K562 (cell line): Measurements from ENCODE around the gene GCNA. TPM values are rescaled to one million over a fixed set of nuclear protein-coding genes. Genes with fewer than 3 reads are reported as not detected.

Experiments used
- ATAC-seq: fragments of 200-7000 bp; cut with Tn5 transposase; 3 replicates; pipeline ENCODE4 v1.9.1; 2020; ENCODE audit warnings: moderate library complexity
- BruUV-seq: library from RNA; stranded (reverse); fragments of 400-500 nt; replicated peaks from 2 replicates; lab custom pipeline; 2021; lab: Mats Ljungman, UMichigan
- CTCF ChIA-PET: fragments of 300-600 bp; formaldehyde crosslinking; extraction: SDS; loops from one replicate; lab custom pipeline; 2021; ENCODE audit warnings: low intra/inter-chr PET ratio; lab: Yijun Ruan, JAX
- POLR2A ChIA-PET: fragments of 300-600, 350-650 bp; sonication (Branson Sonifier 250); formaldehyde crosslinking; extraction: SDS; loops from one replicate; lab custom pipeline; 2021; ENCODE audit warnings: antibody characterized with exemption, inconsistent platforms; lab: Yijun Ruan, JAX
- DNase-seq, 4 experiments: peaks; one replicate each; pipeline versions ENCODE4 v3.0.0 to v3.0.0-alpha.2; 2011 to 2018; ENCODE audit warnings: low spot score in 3 of 4, mixed read lengths in 3 of 4; ENCODE audit errors: extremely low read depth in 1 of 4
- FAIRE-seq: peaks from 2 replicates; lab custom pipeline; 2011; peaks lifted over from hg19 to GRCh38; lab: Jason Lieb, UNC
- H2AFZ ChIP-seq: 2 replicates; pipeline ENCODE4 v1.6.0; 2011; ENCODE audit warnings: low read depth, low read length, control low read depth, inconsistent platforms
- H3K27ac ChIP-seq: fragments of 200-600 bp; 3 replicates; pipeline ENCODE4 v1.8.0; 2011; ENCODE audit warnings: low read depth, mild to moderate bottlenecking, control low read depth, inconsistent platforms, low read length, moderate library complexity, mixed read lengths; ENCODE audit errors: extremely low read depth
- H3K27me3 ChIP-seq, 2 experiments: fragments of 300-600 bp in 1 of 2; 2 replicates in 1 of 2; 3 replicates in 1 of 2; pipeline versions ENCODE4 v1.6.0 to v1.8.0; 2011; ENCODE audit warnings: inconsistent platforms in 2 of 2, low read length in 2 of 2, mild to moderate bottlenecking in 1 of 2, mixed read lengths in 1 of 2, moderate library complexity in 1 of 2; ENCODE audit not compliant: control insufficient read depth in 2 of 2, insufficient read depth in 2 of 2
- H3K36me3 ChIP-seq: fragments of 300-600 bp; 3 replicates; pipeline ENCODE4 v1.8.0; 2011; ENCODE audit warnings: mild to moderate bottlenecking, low read length, inconsistent platforms; ENCODE audit not compliant: control insufficient read depth, insufficient read depth
- H3K4me1 ChIP-seq, 2 experiments: fragments of 200-600 bp in 1 of 2; replicated peaks in 1 of 2; 2 replicates in 1 of 2; 3 replicates in 1 of 2; pipeline versions ENCODE4 v1.5.1 to v1.8.0; 2011; ENCODE audit warnings: inconsistent platforms in 2 of 2, low read length in 2 of 2, mild to moderate bottlenecking in 1 of 2, mixed read lengths in 1 of 2, moderate library complexity in 1 of 2; ENCODE audit not compliant: control insufficient read depth in 2 of 2, insufficient read depth in 2 of 2
- H3K4me2 ChIP-seq: 2 replicates; pipeline ENCODE4 v1.6.1; 2011; ENCODE audit warnings: low read length, control low read depth, inconsistent platforms, mixed read lengths; ENCODE audit not compliant: insufficient read depth
- H3K4me3 ChIP-seq: fragments of 200-600 bp; sonication (generic), shearing (Covaris generic); 2 replicates; pipeline ENCODE4 v1.5.1; 2016; ENCODE audit warnings: control low read depth, inconsistent platforms
- H3K79me2 ChIP-seq: fragments of 200-600 bp; 3 replicates; pipeline ENCODE4 v1.8.0; 2011; ENCODE audit warnings: low read length, inconsistent platforms; ENCODE audit not compliant: control insufficient read depth, insufficient read depth
- H3K9ac ChIP-seq, 2 experiments: 2 replicates each; pipeline versions ENCODE4 v1.6.0 to v1.6.1; 2011; ENCODE audit warnings: low read depth in 2 of 2, low read length in 2 of 2, control low read depth in 1 of 2, inconsistent platforms in 1 of 2, mild to moderate bottlenecking in 1 of 2, mixed read lengths in 1 of 2; ENCODE audit not compliant: insufficient read depth in 1 of 2
- H3K9me1 ChIP-seq: one replicate; pipeline ENCODE4 v1.6.0; 2011; ENCODE audit warnings: inconsistent platforms, mild to moderate bottlenecking, low read length, moderate library complexity; ENCODE audit not compliant: control insufficient read depth, insufficient read depth
- H3K9me3 ChIP-seq: replicated peaks from 2 replicates; pipeline ENCODE4 v1.5.1; 2011; ENCODE audit warnings: low read depth, low read length, inconsistent platforms; ENCODE audit not compliant: control insufficient read depth, insufficient read depth
- H4K20me1 ChIP-seq: replicated peaks from 2 replicates; pipeline ENCODE4 v1.6.1; 2011; ENCODE audit warnings: low read length, inconsistent platforms, mixed read lengths; ENCODE audit not compliant: control insufficient read depth, insufficient read depth
- KDM5B ChIP-seq: fragments of 200-600 bp; sonication (generic); IDR thresholded peaks from 2 replicates; pipeline ENCODE4 v1.6.1; 2012; ENCODE audit warnings: low read depth, mild to moderate bottlenecking, moderate library complexity, low read length, control low read depth, inconsistent platforms; ENCODE audit not compliant: insufficient replicate concordance
- NR2C2 ChIP-seq, 2 experiments: fragments of 200-800 bp in 1 of 2; sonication (Bioruptor generic) in 1 of 2; sonication (generic) in 1 of 2; formaldehyde crosslinking in 1 of 2; IDR thresholded peaks; 2 replicates each; pipeline versions ENCODE4 v1.6.1 to v1.8.0; 2016 to 2022; ENCODE audit warnings: mild to moderate bottlenecking in 1 of 2, missing compliant biosample characterization in 1 of 2, missing genetic modification characterization in 1 of 2, missing genetic modification reagents in 1 of 2
- NRF1 ChIP-seq, 2 experiments: fragments of 450-650 bp; IDR thresholded peaks in 1 of 2; conservative IDR thresholded peaks in 1 of 2; 2 replicates each; pipeline ENCODE4 v1.6.1; 2014; ENCODE audit warnings: mild to moderate bottlenecking in 2 of 2
- U2AF2 ChIP-seq: fragments of 200-400 bp; formaldehyde crosslinking; optimal IDR thresholded peaks from 2 replicates; pipeline ENCODE3; 2017; ENCODE audit warnings: low read depth, mild to moderate bottlenecking, low read length
- ZNF507 ChIP-seq: conservative IDR thresholded peaks from 2 replicates; pipeline ENCODE4 v1.6.1; 2017; ENCODE audit warnings: missing genetic modification characterization, missing compliant biosample characterization
- WGBS: fragments of 100-300 bp; shearing (Covaris generic); methylation state at CpG from one replicate; pipeline ENCODE4 v1.1.6; 2016; ENCODE audit warnings: low coverage, mixed read lengths; ENCODE audit not compliant: insufficient coverage; ENCODE audit errors: missing lambda C conversion rate; 5-methylcytosine and 5-hydroxymethylcytosine counted together
- in situ Hi-C: fragments of 300-500 bp; cut with MboI; formaldehyde crosslinking; loops from 4 replicates; pipeline ENCODE4 v1.15.0; 2018; ENCODE audit warnings: inconsistent platforms, mixed read lengths
- intact Hi-C: fragments of 100-400 bp; cut with micrococcal nuclease; formaldehyde crosslinking; loops from 2 replicates; pipeline ENCODE4 v1.14.2; 2022
- polyA plus RNA-seq, 8 experiments: library from polyadenylated mRNA; depleted of rRNA in 4 of 8; stranded (reverse) in 5 of 8; unstranded in 3 of 8; fragments of >200 nt; fragmentation: Nextera tagmentation in 2 of 8; fragmentation: Illumina TruSeq in 1 of 8; extraction: Ambion mirVana in 2 of 8; extraction: Trizol in 1 of 8; gene quantifications; 2 replicates each; pipeline versions ENCODE4 v1.2.1 to v1.2.3, GENCODE V29; 2011 to 2014; ENCODE audit warnings: inconsistent platforms in 1 of 8, missing spikeins in 1 of 8
- total RNA-seq, 7 experiments: library from RNA; depleted of rRNA in 6 of 7; stranded (reverse); fragments of >200 nt in 6 of 7; fragmentation: Illumina TruSeq in 2 of 7; extraction: Trizol in 2 of 7; gene quantifications; 2 replicates each; pipeline versions ENCODE4 v1.2.1 to v1.2.3, GENCODE V29; 2011 to 2021; ENCODE audit warnings: low replicate concordance in 1 of 7
- TF ChIP-seq, protein P1 (sequence below): fragments of 450-650 bp; IDR thresholded peaks from 2 replicates; pipeline ENCODE4 v1.6.1; 2018; ENCODE audit not compliant: partially characterized antibody
- TF ChIP-seq, protein P2 (sequence below): sonication (generic); IDR thresholded peaks from 2 replicates; pipeline ENCODE4 v1.6.1; 2016

GCNA gene
- total and polyA plus RNA-seq, 9 of the 15 experiments (the other 6 are each of a cell fraction or from before 2014, with no cell fraction given), result 0.27 to 1.5 (median 0.86) TPM

DNA sequence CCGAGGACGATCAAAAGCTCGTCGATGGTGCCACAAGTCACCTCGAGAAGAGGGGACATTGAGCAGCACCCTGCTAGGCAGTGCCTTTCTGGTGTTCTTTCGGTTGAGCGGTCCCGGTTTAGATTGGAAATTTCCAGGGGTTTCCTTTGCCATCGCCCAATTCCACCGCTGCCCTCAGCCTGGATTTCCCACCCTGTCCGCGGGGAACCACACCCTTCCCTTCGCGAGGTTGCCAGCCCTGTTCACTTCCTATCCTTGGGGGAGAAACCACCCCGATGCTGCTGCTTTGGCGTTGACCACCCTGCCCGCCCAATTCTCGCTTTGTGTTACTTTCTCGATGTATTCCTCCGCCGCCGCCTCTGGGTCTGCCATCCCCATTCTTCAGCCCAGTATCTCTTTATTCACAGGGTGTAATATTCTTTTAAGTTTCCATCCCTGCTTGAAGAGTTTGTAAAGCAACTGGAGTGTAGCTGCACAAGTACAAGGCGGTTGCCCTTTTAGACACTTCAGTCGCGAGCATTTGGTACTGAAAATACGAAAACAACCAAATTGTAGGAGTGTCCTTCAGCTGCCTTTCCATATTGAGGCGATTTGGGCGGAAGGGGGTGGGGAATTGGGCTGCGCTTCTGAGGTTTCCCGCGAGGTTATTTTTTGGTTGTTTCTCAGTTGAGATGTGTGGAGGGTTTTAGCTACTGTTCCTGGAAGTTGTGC lies 44.2 kb upstream of the GCNA start (continued):
- TF ChIP-seq KDM5B, result peak; percentile 56

DNA sequence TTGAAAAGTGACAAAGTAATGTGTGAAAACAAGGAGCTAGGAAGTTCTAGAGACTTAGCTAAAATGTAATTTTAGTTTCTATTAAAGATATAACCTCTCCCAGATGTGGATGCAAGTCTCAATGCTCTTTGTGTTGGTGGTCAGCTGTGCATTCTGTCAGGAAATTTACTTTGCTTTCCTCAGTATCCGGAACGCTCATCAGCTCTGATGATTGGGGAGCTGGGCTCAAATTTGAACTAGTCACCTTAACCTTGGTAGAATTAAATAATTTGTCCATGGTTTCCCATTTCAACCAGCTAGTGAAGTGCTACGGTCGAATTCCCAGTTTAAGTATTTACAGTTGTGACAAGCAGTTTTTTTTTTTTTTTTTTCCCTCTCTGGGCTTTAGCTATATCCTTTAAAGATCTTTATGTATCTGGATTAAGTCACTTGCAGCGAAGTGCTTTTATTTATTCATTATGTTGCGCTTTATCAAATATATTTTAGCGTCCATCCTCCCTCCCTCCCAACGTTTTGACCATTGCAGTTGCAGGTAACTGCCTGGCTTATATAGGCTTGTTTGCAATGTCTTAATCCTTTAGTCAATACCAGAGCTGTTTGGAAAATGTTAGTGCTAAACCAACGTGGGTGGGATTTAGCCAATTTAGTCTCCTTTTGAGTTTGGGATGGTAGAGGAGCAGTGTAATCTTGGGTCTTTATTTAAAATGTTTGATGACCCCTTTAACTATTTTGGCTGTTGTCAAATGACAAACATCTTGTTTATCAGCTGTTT lies 43.3 kb upstream of the GCNA start:
- peaks cover 77% of the 10 kb centered on the region for H3K79me2 ChIP-seq
- peaks cover 44% of the 10 kb centered on the region for H4K20me1 ChIP-seq
- no peaks in the 10 kb centered on the region for H3K27me3 ChIP-seq
- ChIA-PET POLR2A (interaction anchor here (0.6 to 5.3 kb wide), 11 partner anchors 9 to 537 kb away, joined by 3 to 52 read pairs (median 4); no protein-coding TSS in a partner anchor), CTCF (no interaction called here)
- TF ChIP-seq ZNF507 (no peak), NRF1 (conservative IDR thresholded peaks at IDR 0.05 in 1 of 2, IDR thresholded peaks at IDR 0.05 in 1 of 2) (no peak), U2AF2 (no peak), NR2C2 (CRISPR knock-in tag; IDR thresholded peaks at IDR 0.05) (no peak), NR2C2 (tag; IDR thresholded peaks at IDR 0.05) (no peak)
- TF ChIP-seq, protein P1, sequence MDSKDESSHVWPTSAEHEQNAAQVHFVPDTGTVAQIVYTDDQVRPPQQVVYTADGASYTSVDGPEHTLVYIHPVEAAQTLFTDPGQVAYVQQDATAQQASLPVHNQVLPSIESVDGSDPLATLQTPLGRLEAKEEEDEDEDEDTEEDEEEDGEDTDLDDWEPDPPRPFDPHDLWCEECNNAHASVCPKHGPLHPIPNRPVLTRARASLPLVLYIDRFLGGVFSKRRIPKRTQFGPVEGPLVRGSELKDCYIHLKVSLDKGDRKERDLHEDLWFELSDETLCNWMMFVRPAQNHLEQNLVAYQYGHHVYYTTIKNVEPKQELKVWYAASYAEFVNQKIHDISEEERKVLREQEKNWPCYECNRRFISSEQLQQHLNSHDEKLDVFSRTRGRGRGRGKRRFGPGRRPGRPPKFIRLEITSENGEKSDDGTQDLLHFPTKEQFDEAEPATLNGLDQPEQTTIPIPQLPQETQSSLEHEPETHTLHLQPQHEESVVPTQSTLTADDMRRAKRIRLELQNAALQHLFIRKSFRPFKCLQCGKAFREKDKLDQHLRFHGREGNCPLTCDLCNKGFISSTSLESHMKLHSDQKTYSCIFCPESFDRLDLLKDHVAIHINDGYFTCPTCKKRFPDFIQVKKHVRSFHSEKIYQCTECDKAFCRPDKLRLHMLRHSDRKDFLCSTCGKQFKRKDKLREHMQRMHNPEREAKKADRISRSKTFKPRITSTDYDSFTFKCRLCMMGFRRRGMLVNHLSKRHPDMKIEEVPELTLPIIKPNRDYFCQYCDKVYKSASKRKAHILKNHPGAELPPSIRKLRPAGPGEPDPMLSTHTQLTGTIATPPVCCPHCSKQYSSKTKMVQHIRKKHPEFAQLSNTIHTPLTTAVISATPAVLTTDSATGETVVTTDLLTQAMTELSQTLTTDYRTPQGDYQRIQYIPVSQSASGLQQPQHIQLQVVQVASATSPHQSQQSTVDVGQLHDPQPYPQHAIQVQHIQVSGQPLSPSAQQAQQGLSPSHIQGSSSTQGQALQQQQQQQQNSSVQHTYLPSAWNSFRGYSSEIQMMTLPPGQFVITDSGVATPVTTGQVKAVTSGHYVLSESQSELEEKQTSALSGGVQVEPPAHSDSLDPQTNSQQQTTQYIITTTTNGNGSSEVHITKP, result no peak
- TF ChIP-seq, protein P2, sequence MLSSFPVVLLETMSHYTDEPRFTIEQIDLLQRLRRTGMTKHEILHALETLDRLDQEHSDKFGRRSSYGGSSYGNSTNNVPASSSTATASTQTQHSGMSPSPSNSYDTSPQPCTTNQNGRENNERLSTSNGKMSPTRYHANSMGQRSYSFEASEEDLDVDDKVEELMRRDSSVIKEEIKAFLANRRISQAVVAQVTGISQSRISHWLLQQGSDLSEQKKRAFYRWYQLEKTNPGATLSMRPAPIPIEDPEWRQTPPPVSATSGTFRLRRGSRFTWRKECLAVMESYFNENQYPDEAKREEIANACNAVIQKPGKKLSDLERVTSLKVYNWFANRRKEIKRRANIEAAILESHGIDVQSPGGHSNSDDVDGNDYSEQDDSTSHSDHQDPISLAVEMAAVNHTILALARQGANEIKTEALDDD, result 0 out of 2 replicates have a peak, but pooled peaks have one; percentile 56
- peak overlapping the region; percentile 100 for H3K4me2 ChIP-seq
- no peak for ATAC-seq
- FAIRE-seq, result no peak
- peaks cover 0 to 23% of the 10 kb centered on the region in 2 experiments; a peak in 3 of 5 replicates for H3K4me1 ChIP-seq
- under 1% methylated on average over 8 of the region's 9 CpGs for WGBS
- peaks cover 2% of the 10 kb centered on the region; the same call in 1 of the 2 replicates for H3K9me3 ChIP-seq
- TSS peak; percentile 43 for BruUV-seq
- H3K9me1 ChIP-seq, result no peaks in the 10 kb centered on the region
- in situ Hi-C loops (no loop called here), intact Hi-C loops (loop anchor here (5.0 kb wide), 1 partner anchor 83 kb away; no protein-coding TSS in a partner anchor)
- no peak for DNase-seq
- no peak overlapping the region for H2AFZ ChIP-seq
- H3K9ac ChIP-seq, result peak overlapping the region; percentile 98 to 99
- H3K36me3 ChIP-seq, result peaks cover 38% of the 10 kb centered on the region
- H3K4me3 ChIP-seq, result peak overlapping the region; percentile 95
- peak overlapping the region; percentile 97; the same call in 2 of the 3 replicates for H3K27ac ChIP-seq
